PC-3 (cell line): ENCODE data around the gene ATP13A3.

Experiments used
- EZH2phosphoT487 ChIP-seq: fragments of 300-600 bp; sonication (generic); IDR thresholded peaks from 2 replicates; pipeline ENCODE4 v1.6.1; 2018; ENCODE audit warnings: mild to moderate bottlenecking, antibody characterized with exemption, low read length, borderline replicate concordance
- TF ChIP-seq, protein P1 (sequence below): fragments of 300-600 bp; sonication (generic); conservative IDR thresholded peaks from 2 replicates; pipeline ENCODE4 v1.5.1; 2017; ENCODE audit warnings: antibody characterized with exemption, low read depth, mild to moderate bottlenecking, low read length

DNA sequence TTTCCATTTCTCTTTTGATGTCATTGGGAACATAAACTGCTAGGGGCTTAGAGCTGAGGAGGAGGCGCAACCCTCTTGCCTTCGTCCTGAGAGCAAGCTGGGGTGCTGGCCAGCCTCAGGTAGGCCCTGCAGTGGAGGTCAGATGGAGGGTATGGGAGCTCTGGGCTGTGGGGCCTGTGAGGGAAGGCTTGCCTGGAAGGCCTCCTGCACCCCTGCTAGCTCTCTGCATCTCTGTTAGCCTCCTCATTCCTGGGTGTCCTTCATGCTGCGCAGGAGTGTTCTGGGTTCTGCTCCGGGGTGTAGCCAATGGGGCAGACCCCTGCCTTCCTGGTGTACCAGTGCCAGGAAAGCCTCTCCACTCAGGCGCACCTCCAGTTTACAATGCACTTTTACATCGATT is 99.5 kb downstream of the ATP13A3 start:
- TF ChIP-seq EZH2phosphoT487 = no peak
- TF ChIP-seq, protein P1, sequence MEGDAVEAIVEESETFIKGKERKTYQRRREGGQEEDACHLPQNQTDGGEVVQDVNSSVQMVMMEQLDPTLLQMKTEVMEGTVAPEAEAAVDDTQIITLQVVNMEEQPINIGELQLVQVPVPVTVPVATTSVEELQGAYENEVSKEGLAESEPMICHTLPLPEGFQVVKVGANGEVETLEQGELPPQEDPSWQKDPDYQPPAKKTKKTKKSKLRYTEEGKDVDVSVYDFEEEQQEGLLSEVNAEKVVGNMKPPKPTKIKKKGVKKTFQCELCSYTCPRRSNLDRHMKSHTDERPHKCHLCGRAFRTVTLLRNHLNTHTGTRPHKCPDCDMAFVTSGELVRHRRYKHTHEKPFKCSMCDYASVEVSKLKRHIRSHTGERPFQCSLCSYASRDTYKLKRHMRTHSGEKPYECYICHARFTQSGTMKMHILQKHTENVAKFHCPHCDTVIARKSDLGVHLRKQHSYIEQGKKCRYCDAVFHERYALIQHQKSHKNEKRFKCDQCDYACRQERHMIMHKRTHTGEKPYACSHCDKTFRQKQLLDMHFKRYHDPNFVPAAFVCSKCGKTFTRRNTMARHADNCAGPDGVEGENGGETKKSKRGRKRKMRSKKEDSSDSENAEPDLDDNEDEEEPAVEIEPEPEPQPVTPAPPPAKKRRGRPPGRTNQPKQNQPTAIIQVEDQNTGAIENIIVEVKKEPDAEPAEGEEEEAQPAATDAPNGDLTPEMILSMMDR = no peak
